EH (cell line): Measurements from ENCODE around the gene ACTL8.
A peak's percentile ranks its signal among the peaks of the same experiment; 100 is the strongest.
"Not testable (repeated sequence)": the region's sequence is repeated elsewhere in the genome, so short reads cannot be mapped to it uniquely, and the experiment has no call there.

Experiments
- DNase-seq: peaks from one replicate; pipeline ENCODE4 v3.0.0-alpha.2; 2015; ENCODE audit warnings: low read depth

Gene ACTL8

DNA sequence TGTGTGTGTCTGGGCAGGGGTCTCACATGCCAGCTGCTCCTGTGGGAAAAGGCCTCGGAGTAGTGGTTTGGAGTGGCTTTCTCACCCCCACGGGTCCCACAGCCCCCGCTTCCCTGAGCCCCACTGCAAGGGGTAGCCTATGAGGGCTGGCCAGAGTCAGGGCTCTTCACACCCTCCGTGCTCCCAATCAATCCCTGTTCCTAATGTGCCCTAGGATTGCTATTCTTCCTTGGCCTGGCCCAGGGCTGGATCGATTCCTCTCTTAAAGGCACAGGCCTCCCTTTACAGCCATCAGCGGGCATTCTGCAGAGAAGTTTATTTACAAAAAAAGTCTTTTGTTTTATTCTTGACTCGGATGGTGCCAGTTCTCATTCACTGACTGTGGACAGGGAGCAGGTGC is 19.3 kb upstream of the ACTL8 start:
- DNase-seq: no peak

DNA sequence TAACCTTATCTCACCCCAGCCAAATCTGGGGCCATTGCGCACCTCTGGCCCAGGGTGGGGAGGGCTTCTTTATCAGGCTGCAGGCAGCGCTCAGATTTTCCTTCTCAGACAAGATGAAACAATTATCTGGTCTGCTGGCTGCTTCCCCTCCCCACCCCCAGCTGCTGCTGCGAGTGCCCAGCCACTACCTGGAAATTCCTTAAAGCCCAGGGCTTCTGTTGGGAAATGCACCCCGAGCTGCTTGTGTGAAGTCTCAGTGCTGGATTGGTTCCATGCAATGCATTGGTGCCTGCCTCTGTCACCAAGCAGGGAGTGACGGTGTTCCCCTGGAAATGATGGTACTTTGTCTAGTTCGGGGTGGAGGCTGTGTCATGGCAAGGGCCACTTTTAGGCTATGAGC is 18.5 kb upstream of the ACTL8 start:
- no peak for DNase-seq

GRCh38 chr1:17739050-17739449 is 16.1 kb upstream of the ACTL8 start:
- no peak for DNase-seq

DNA sequence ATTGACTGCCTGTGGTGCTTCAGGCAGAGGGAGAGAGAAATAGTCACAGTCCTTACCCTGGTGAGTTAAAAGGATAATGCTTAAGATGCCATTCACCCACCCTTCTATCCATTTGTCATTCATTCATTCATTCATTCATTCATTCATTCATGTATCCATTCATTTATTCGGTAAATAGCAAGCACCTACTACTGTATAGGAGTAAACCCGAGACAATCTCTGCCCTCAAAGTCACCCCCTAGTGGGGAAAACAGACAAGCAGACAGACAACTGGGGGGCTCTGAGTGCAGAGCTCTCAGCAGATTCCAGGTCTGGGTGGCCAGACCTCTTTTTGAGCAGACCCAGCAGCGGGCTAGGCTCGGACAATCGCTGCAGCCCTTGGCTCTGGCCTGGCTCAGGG is 14.1 kb upstream of the ACTL8 start:
- DNase-seq: no peak

DNA sequence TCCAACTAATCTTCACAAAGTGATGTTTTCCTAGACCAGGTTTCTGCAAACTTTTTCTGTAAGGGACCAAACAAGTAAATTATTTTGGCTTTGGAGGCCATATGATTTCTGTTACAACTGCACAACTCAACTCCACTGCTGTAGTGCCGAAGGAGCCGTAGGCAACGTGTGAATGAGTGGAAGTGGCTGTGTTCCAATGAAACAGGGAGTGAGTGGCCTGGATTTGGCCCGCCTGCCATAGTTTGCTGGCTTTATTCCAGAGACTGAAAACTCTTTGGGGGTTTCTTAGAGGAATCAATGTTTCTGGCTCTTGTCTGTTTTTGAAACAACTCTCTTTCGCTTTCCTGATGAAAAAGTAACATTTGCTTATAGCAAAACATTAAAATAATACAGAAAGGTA is 12.6 kb upstream of the ACTL8 start:
- peak; percentile 28 for DNase-seq

DNA sequence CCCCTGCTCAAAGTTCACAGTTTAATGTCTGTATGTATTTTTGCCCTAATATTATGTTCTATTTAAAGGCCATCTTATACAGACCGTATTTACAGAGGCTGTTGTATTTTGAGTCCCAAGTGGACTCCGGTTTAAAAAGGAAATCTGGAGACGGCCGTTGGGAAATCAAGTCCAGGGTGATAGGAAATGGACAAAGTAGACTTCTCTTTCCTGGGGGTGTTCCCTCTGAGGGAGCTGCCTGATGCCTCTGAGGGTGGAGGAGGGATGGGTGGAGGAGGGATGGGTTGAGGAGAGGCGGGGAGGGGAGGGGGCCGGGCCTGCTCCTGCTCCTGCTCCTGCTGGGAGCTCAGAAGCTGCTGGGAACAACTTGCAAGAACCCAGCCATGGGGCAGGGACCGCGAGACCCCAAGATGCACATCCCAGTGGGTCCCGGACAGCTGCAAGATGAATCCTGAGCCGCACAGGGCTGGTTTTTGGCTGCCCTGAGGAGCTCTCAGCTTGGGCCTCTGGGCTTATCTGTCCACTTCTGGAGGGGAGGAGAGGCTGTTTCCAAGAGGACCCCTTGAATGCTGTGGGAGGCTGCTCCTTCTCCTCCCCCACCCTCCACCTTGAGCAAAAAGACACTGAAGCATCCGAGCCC is 12.0 kb upstream of the ACTL8 start:
- DNase-seq: no peak

GRCh38 chr1:17743925-17744324 is 11.2 kb upstream of the ACTL8 start:
- no peak for DNase-seq

- DNase-seq: no peak
These were observed 10.3 kb upstream of the ACTL8 start for GRCh38 chr1:17744666-17745478.

- DNase-seq: no peak
These were observed 9.6 kb upstream of the ACTL8 start for GRCh38 chr1:17745479-17745955.

GRCh38 chr1:17746281-17746680 is 8.9 kb upstream of the ACTL8 start:
- not testable (repeated sequence) for DNase-seq

DNA sequence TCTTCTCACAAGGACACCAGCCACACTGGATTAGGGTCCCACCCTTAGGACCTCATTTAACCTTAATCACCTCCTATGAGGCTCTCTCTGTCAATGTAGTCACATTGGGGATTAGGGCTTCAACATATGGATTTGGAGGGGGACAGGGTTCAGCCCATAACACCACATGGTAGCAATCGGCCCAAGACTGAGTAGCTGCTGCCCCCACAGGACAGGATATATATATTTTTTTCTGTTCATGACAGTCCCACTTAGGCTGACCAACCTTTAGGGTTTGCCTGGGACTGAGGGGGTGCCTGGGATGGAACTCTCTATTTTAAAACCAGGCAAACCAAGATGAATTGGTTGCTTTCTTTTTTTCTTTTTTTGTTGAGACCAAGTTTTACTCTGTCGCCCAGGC is 8.2 kb upstream of the ACTL8 start:
- DNase-seq: no peak

DNA sequence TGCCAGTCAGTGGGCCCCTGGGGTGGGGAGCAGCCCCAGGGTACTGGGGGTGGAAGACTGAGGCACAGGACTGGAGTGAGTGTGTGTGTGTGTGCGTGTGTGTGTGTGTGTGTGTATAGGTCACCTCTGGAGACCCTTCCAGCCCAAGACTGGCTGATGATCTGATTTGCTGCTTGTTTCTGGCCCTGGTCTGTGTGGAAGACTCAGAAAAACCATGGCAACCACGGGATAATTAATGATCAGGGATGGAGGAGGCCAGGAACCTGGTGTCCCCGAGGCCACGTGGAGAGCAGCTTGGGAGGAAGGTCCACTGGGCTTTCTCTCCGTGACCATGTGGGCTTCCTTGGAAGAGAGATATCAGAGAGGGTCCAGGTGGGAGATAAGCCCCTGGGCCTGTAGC is 4.8 kb upstream of the ACTL8 start:
- DNase-seq: no peak

GRCh38 chr1:17752356-17752755 is 2.8 kb upstream of the ACTL8 start:
- DNase-seq: no peak

DNA sequence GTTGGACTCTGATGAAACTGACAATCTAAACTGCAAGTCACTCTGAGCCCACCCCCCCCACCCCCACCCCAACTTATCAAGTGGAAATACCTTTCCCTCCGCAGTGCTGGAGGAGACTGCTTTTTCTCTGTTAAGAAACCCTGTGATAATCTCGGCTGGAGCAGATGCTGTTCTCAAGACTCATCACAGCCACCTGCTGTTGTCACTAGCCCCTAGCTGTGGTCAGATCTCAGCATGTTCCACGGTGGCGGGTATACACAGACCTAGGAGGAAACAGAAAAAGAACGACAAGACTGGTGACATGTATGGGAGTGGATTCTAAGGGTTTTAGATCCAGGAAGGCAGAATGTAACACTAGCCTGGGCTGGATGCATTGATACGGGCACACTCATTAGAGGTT is 2.3 kb downstream of the ACTL8 start:
- no peak for DNase-seq

DNA sequence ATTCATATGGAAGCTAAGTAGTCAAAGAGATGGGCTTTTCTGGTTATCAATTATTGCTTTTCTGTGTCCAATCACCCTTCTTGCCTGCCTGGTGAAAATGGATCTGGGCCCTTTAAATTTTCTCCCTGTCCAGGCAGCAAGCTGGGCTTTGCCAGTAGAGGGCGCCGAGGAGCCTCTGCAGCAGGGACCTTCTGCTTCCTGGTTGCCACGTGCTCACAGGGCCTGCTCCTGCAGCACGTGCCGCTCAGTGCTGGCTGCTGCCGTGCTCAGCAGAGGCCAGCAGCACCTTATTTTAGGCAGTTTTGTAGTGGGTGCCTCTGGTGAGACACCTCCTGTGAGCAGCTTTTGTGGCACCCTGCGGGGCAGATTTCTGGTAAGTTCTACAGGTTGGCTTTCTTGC is 4.0 kb downstream of the ACTL8 start:
- no peak for DNase-seq

- no peak for DNase-seq
These were observed 7.2 kb downstream of the ACTL8 start for GRCh38 chr1:17762313-17762712.

GRCh38 chr1:17763417-17763816 is 8.3 kb downstream of the ACTL8 start:
- DNase-seq: no peak

- DNase-seq: no peak
These were observed 8.9 kb downstream of the ACTL8 start for GRCh38 chr1:17763995-17764394.

GRCh38 chr1:17764591-17764990 is 9.5 kb downstream of the ACTL8 start:
- DNase-seq: no peak

- peak; percentile 99 for DNase-seq
These were observed 10.6 kb downstream of the ACTL8 start for GRCh38 chr1:17765444-17766411.

- DNase-seq: peak; percentile 97
These were observed 13.6 kb downstream of the ACTL8 start for GRCh38 chr1:17768651-17769241.

DNA sequence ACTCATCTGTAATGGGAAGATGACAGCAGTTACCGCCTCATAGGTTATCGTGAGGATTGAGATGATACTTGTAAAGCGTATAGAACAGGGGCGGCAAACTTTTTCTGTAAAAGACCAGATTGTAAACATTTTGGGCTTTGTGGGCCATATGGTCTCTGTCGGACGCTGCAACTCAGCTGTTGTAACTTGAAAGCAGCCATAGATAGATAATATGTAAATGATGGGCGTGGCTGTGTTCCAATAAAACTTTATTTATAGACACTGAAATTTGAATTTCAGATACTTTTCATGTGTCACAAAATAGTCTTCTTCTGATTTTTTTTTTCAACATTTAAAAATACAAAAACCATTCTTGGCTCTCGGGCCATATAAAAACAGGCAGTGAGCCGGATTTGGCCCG is 15.8 kb downstream of the ACTL8 start:
- DNase-seq: no peak
